GM21717 (cell line): ENCODE measurements around the gene MAN2A1.
"Not testable (repeated sequence)": the region's sequence is repeated elsewhere in the genome, so short reads cannot be mapped to it uniquely, and the experiment has no call there.

Experiments used
- ATAC-seq: cut with Tn5 transposase; IDR thresholded peaks from one replicate; pipeline ENCODE4 v1.9.1; 2021; ENCODE audit warnings: mild to moderate bottlenecking, moderate library complexity; ENCODE audit not compliant: unreplicated experiment

Gene MAN2A1

GRCh38 chr5:109750463-109750862 lies 60.7 kb downstream of the MAN2A1 start:
- ATAC-seq = no peak

- no peak for ATAC-seq
Observed at GRCh38 chr5:109753279-109753678, 63.6 kb downstream of the MAN2A1 start.

- ATAC-seq = no peak
Observed at GRCh38 chr5:109754319-109754718, 64.6 kb downstream of the MAN2A1 start.

GRCh38 chr5:109755761-109756160 lies 66.0 kb downstream of the MAN2A1 start:
- ATAC-seq = no peak

GRCh38 chr5:109756543-109757185 lies 66.9 kb downstream of the MAN2A1 start:
- ATAC-seq = no peak

- no peak for ATAC-seq
Observed at GRCh38 chr5:109757490-109757889, 67.8 kb downstream of the MAN2A1 start.

GRCh38 chr5:109759306-109759705 lies 69.6 kb downstream of the MAN2A1 start:
- no peak for ATAC-seq

- ATAC-seq = not testable (repeated sequence)
Observed at GRCh38 chr5:109760130-109760529, 70.4 kb downstream of the MAN2A1 start.

- no peak for ATAC-seq
Observed at GRCh38 chr5:109762821-109763220, 73.1 kb downstream of the MAN2A1 start.

GRCh38 chr5:109767184-109767995 lies 77.7 kb downstream of the MAN2A1 start:
- no peak for ATAC-seq

GRCh38 chr5:109767997-109768396 lies 78.3 kb downstream of the MAN2A1 start:
- ATAC-seq = no peak

GRCh38 chr5:109769597-109770291 lies 80.0 kb downstream of the MAN2A1 start:
- ATAC-seq = no peak

GRCh38 chr5:109775130-109775529 lies 85.4 kb downstream of the MAN2A1 start:
- ATAC-seq = no peak

- ATAC-seq = no peak
Observed at GRCh38 chr5:109779036-109779735, 89.5 kb downstream of the MAN2A1 start.

GRCh38 chr5:109784687-109785086 lies 95.0 kb downstream of the MAN2A1 start:
- no peak for ATAC-seq

GRCh38 chr5:109786206-109786855 lies 96.6 kb downstream of the MAN2A1 start:
- no peak for ATAC-seq

GRCh38 chr5:109788596-109788995 lies 98.9 kb downstream of the MAN2A1 start:
- peak; percentile 95 for ATAC-seq

GRCh38 chr5:109792613-109793012 lies 102.9 kb downstream of the MAN2A1 start:
- no peak for ATAC-seq

- no peak for ATAC-seq
Observed at GRCh38 chr5:109803854-109804253, 114.1 kb downstream of the MAN2A1 start.

- no peak for ATAC-seq
Observed at GRCh38 chr5:109805472-109805871, 115.7 kb downstream of the MAN2A1 start.

- ATAC-seq = no peak
Observed at GRCh38 chr5:109805883-109806282, 116.2 kb downstream of the MAN2A1 start.
